Upper lobe of left lung (tissue), 6 donors: ENCODE data around the gene POM121L2. TPM values are rescaled to one million over a fixed set of nuclear protein-coding genes. Genes with fewer than 3 reads are reported as not detected.
A peak's percentile ranks its signal among the peaks of the same experiment; 100 is the strongest.

Source experiments
- ATAC-seq, 2 donors: fragments of 200-7000 bp; cut with Tn5 transposase; one replicate each; pipeline ENCODE4 v1.9.1; 2022; ENCODE audit warnings: mild to moderate bottlenecking in 2 of 2, moderate library complexity in 2 of 2; ENCODE audit not compliant: low FRiP score in 2 of 2
- DNase-seq, 2 donors: peaks; one replicate each; pipeline ENCODE4 v3.0.0-alpha.2; 2019 to 2020
- H3K27ac ChIP-seq, 4 donors: fragments of 200-600 bp; sonication (generic); one replicate each; pipeline ENCODE4 v1.5.1; 2016 to 2019
- H3K27me3 ChIP-seq, 4 donors: fragments of 200-600 bp; sonication (generic); one replicate each; pipeline ENCODE4 v1.5.1; 2017 to 2019
- H3K36me3 ChIP-seq, 4 donors: fragments of 200-600 bp; sonication (generic); one replicate each; pipeline ENCODE4 v1.5.1; 2016 to 2019
- H3K4me1 ChIP-seq, 4 donors: fragments of 200-600 bp; sonication (generic); one replicate each; pipeline ENCODE4 v1.5.1; 2018 to 2019
- H3K4me3 ChIP-seq, 4 donors: fragments of 200-600 bp; sonication (generic); one replicate each; pipeline ENCODE4 v1.5.1; 2017 to 2019; ENCODE audit warnings: mild to moderate bottlenecking in 2 of 4, moderate library complexity in 1 of 4
- H3K9me3 ChIP-seq, 4 donors: fragments of 200-600 bp; sonication (generic); one replicate each; pipeline ENCODE4 v1.5.1; 2018 to 2019
- CTCF ChIP-seq, 6 experiments: fragments of 450-650 bp in 4 of 6; fragments of 200-600 bp in 2 of 6; sonication (generic) in 2 of 6; IDR thresholded peaks; one replicate each; pipeline ENCODE4 v1.5.1; 2016 to 2019; ENCODE audit warnings: antibody characterized with exemption in 6 of 6
- EP300 ChIP-seq, 4 donors: sonication (generic); formaldehyde crosslinking; IDR thresholded peaks; one replicate each; pipeline ENCODE4 v1.5.1; 2017; ENCODE audit warnings: antibody characterized with exemption in 4 of 4, control low read depth in 2 of 4
- POLR2A ChIP-seq, 4 donors: fragments of 450-650 bp; IDR thresholded peaks; one replicate each; pipeline ENCODE4 v1.5.1; 2016 to 2017; ENCODE audit warnings: antibody characterized with exemption in 4 of 4, mild to moderate bottlenecking in 2 of 4
- POLR2AphosphoS5 ChIP-seq, 2 donors: sonication (generic); formaldehyde crosslinking; IDR thresholded peaks; one replicate each; pipeline ENCODE4 v1.5.1; 2017; ENCODE audit warnings: antibody characterized with exemption in 2 of 2
- WGBS, 2 donors: methylation state at CpG; one replicate each; pipeline ENCODE4 v1.1.5; 2017 to 2018; 5-methylcytosine and 5-hydroxymethylcytosine counted together
- total RNA-seq, 6 donors: library from RNA; depleted of rRNA in 4 of 6; stranded (reverse); fragments of >200 nt in 4 of 6; gene quantifications; one replicate each; pipeline versions ENCODE4 v1.1.0 to v1.2.1, GENCODE V29; 2016 to 2021
- donor health status: DM: no; HTN: no; CAD: no; lungs with moderate emphysema.
- donor health status: DM: no; HTN: yes; CAD: no; lungs with severe emphysema.

The POM121L2 gene
- total RNA-seq, 6 donors from 2014 or later: not detected

- TF ChIP-seq POLR2A (IDR thresholded peaks at IDR 0.05) (no peak), POLR2AphosphoS5 (IDR thresholded peaks at IDR 0.05) (no peak), CTCF (IDR thresholded peaks at IDR 0.05) (no peak), EP300 (IDR thresholded peaks at IDR 0.05) (no peak)
- DNase-seq (no peak), ATAC-seq (no peak)
- no peaks in the 10 kb centered on the region for H3K36me3 ChIP-seq
- H3K27me3 ChIP-seq: no peaks in the 10 kb centered on the region
- peaks cover 0 to 5% (median 0%) of the 10 kb centered on the region in 4 donors for H3K4me1 ChIP-seq
- WGBS, 2 donors: 54 to 56% methylated on average over 10 of the region's 10 CpGs
- no peak overlapping the region for H3K4me3 ChIP-seq
- H3K9me3 ChIP-seq: no peaks in the 10 kb centered on the region
- no peak overlapping the region for H3K27ac ChIP-seq
Observed at GRCh38 chr6:27334141-27334540, 22.1 kb upstream of the POM121L2 start.

GRCh38 chr6:27333642-27334040 lies 21.6 kb upstream of the POM121L2 start:
- Histone ChIP-seq H3K4me1 (peaks cover 0 to 5% (median 0%) of the 10 kb centered on the region in 4 donors), H3K36me3 (no peaks in the 10 kb centered on the region), H3K9me3 (no peaks in the 10 kb centered on the region), H3K27ac (no peak overlapping the region), H3K27me3 (no peaks in the 10 kb centered on the region), H3K4me3 (no peak overlapping the region)
- ATAC-seq: no peak
- no peak for DNase-seq
- WGBS, 2 donors: 54 to 62% methylated on average over 3 of the region's 3 CpGs
- no peak for TF ChIP-seq EP300 (IDR thresholded peaks at IDR 0.05)
- no peak for TF ChIP-seq POLR2AphosphoS5 (IDR thresholded peaks at IDR 0.05)
- TF ChIP-seq CTCF (IDR thresholded peaks at IDR 0.05): no peak
- TF ChIP-seq POLR2A (IDR thresholded peaks at IDR 0.05): no peak

GRCh38 chr6:27332692-27333641 lies 20.9 kb upstream of the POM121L2 start:
- DNase-seq: no peak
- H3K4me1 ChIP-seq: peaks cover 0 to 5% (median 0%) of the 10 kb centered on the region in 4 donors
- peak overlapping the region in 1 of 4 donors; percentile 4 for H3K4me3 ChIP-seq
- no peaks in the 10 kb centered on the region for H3K27me3 ChIP-seq
- WGBS, 2 donors: 10% methylated on average over 32 of the region's 32 CpGs
- ATAC-seq: no peak
- no peaks in the 10 kb centered on the region for H3K36me3 ChIP-seq
- TF ChIP-seq EP300 (IDR thresholded peaks at IDR 0.05): no peak
- no peak for TF ChIP-seq POLR2AphosphoS5 (IDR thresholded peaks at IDR 0.05)
- TF ChIP-seq POLR2A (IDR thresholded peaks at IDR 0.05): no peak
- TF ChIP-seq CTCF (IDR thresholded peaks at IDR 0.05): no peak
- no peaks in the 10 kb centered on the region for H3K9me3 ChIP-seq
- H3K27ac ChIP-seq: no peak overlapping the region

GRCh38 chr6:27327023-27327738 lies 15.1 kb upstream of the POM121L2 start:
- ATAC-seq: no peak
- no peak for TF ChIP-seq EP300 (IDR thresholded peaks at IDR 0.05)
- TF ChIP-seq CTCF (IDR thresholded peaks at IDR 0.05): no peak
- no peak for TF ChIP-seq POLR2A (IDR thresholded peaks at IDR 0.05)
- TF ChIP-seq POLR2AphosphoS5 (IDR thresholded peaks at IDR 0.05): no peak
- Histone ChIP-seq H3K27ac (no peak overlapping the region), H3K4me1 (no peaks in the 10 kb centered on the region), H3K9me3 (no peaks in the 10 kb centered on the region), H3K27me3 (no peaks in the 10 kb centered on the region), H3K36me3 (no peaks in the 10 kb centered on the region), H3K4me3 (no peak overlapping the region)
- 28% methylated on average over 1 of the region's 1 CpG for WGBS, 2 donors
- DNase-seq: no peak
